ENCODE measurements around the gene MYO5A. TPM values are rescaled to one million over a fixed set of nuclear protein-coding genes. Genes with fewer than 3 reads are reported as not detected.

The MYO5A gene
- total RNA-seq, 1 experiment from 2014 or later: 61.1 TPM

DNA sequence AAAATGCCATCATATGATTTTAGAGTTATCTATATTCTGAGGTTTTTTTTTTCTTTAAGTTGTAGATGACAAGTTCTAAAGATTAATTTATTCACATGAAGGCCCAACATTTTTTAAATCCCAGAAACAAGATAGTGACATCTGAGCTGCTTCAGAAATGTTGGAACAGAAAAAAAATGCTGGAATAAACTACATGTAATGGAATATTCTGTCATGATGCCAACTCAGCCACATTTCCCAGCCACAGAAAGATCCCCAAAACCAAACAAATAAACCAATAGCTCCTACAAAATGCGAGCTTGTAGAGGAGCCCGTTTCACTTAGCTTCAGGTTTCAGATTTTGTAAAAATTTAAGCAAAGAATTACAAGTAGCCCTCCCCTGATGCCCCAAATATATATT, 122.1 kb downstream of the MYO5A start:
- ChIA-PET POLR2A (no interaction called here), CTCF (no interaction called here)
- in situ Hi-C loops (cut with HindIII; ENCODE audit: low pct_unique_long_range_greater_than_20kb, low sequenced_read_pairs) (no loop called here), intact Hi-C loops (cut with micrococcal nuclease; ENCODE audit: unreplicated experiment) (no loop called here)
- no peak for DNase-seq (ENCODE audit: low read depth, low spot score)
- Histone ChIP-seq H3K9me3 (ENCODE audit: control insufficient read depth, insufficient read depth, low read depth, low read length) (no peaks in the 10 kb centered on the region), H3K27ac (ENCODE audit: low read length) (no peak overlapping the region), H3K4me1 (ENCODE audit: control insufficient read depth, insufficient read depth, low read length) (no peaks in the 10 kb centered on the region), H3K27me3 (ENCODE audit: control insufficient read depth, insufficient read depth, low read length) (no peaks in the 10 kb centered on the region), H3K36me3 (ENCODE audit: control insufficient read depth, insufficient read depth, low read length) (no peaks in the 10 kb centered on the region), H3K4me3 (ENCODE audit: low read depth in 2 of 2, low read length in 2 of 2) (no peak overlapping the region)
- TF ChIP-seq TCF7L2 (IDR thresholded peaks at IDR 0.05; ENCODE audit: low read depth, low read length) (no peak), CTCF (IDR thresholded peaks at IDR 0.05) (no peak), REST (IDR thresholded peaks at IDR 0.05; ENCODE audit: insufficient read depth in 1 of 2, low read depth in 2 of 2, low read length in 1 of 2) (no peak), SIN3A (IDR thresholded peaks at IDR 0.05; ENCODE audit: borderline replicate concordance, insufficient read depth, low read depth, low read length) (no peak), POLR2AphosphoS5 (IDR thresholded peaks at IDR 0.05; ENCODE audit: low read depth, low read length) (no peak)
- no TSS peak for BruUV-seq (replicated peaks)
- ATAC-seq: no peak

GRCh38 chr15:52405856-52406255, 122.8 kb downstream of the MYO5A start:
- ATAC-seq: no peak
- in situ Hi-C loops (cut with HindIII; ENCODE audit: low pct_unique_long_range_greater_than_20kb, low sequenced_read_pairs) (no loop called here), intact Hi-C loops (cut with micrococcal nuclease; ENCODE audit: unreplicated experiment) (no loop called here)
- Histone ChIP-seq H3K27me3 (ENCODE audit: control insufficient read depth, insufficient read depth, low read length) (no peaks in the 10 kb centered on the region), H3K36me3 (ENCODE audit: control insufficient read depth, insufficient read depth, low read length) (no peaks in the 10 kb centered on the region), H3K4me3 (ENCODE audit: low read depth in 2 of 2, low read length in 2 of 2) (no peak overlapping the region), H3K4me1 (ENCODE audit: control insufficient read depth, insufficient read depth, low read length) (no peaks in the 10 kb centered on the region), H3K27ac (ENCODE audit: low read length) (no peak overlapping the region), H3K9me3 (ENCODE audit: control insufficient read depth, insufficient read depth, low read depth, low read length) (no peaks in the 10 kb centered on the region)
- no TSS peak for BruUV-seq (replicated peaks)
- ChIA-PET POLR2A (interaction anchor here (0.6 kb wide), 1 partner anchor 8 kb away, joined by 3 read pairs; no protein-coding TSS in a partner anchor), CTCF (no interaction called here)
- TF ChIP-seq TCF7L2 (IDR thresholded peaks at IDR 0.05; ENCODE audit: low read depth, low read length): no peak
- no peak for TF ChIP-seq REST (IDR thresholded peaks at IDR 0.05; ENCODE audit: insufficient read depth in 1 of 2, low read depth in 2 of 2, low read length in 1 of 2)
- no peak for TF ChIP-seq POLR2AphosphoS5 (IDR thresholded peaks at IDR 0.05; ENCODE audit: low read depth, low read length)
- TF ChIP-seq CTCF (IDR thresholded peaks at IDR 0.05): no peak
- TF ChIP-seq SIN3A (IDR thresholded peaks at IDR 0.05; ENCODE audit: borderline replicate concordance, insufficient read depth, low read depth, low read length): no peak
- DNase-seq (ENCODE audit: low read depth, low spot score): no peak
